Cerebellar cortex (tissue), 1 donor: ENCODE measurements around the gene PMVK.
A peak's percentile ranks its signal among the peaks of the same experiment; 100 is the strongest.

Experiments
- DNase-seq: peaks from one replicate; pipeline ENCODE4 v3.0.0-alpha.2; 2015; ENCODE audit warnings: low spot score

The PMVK gene

DNA sequence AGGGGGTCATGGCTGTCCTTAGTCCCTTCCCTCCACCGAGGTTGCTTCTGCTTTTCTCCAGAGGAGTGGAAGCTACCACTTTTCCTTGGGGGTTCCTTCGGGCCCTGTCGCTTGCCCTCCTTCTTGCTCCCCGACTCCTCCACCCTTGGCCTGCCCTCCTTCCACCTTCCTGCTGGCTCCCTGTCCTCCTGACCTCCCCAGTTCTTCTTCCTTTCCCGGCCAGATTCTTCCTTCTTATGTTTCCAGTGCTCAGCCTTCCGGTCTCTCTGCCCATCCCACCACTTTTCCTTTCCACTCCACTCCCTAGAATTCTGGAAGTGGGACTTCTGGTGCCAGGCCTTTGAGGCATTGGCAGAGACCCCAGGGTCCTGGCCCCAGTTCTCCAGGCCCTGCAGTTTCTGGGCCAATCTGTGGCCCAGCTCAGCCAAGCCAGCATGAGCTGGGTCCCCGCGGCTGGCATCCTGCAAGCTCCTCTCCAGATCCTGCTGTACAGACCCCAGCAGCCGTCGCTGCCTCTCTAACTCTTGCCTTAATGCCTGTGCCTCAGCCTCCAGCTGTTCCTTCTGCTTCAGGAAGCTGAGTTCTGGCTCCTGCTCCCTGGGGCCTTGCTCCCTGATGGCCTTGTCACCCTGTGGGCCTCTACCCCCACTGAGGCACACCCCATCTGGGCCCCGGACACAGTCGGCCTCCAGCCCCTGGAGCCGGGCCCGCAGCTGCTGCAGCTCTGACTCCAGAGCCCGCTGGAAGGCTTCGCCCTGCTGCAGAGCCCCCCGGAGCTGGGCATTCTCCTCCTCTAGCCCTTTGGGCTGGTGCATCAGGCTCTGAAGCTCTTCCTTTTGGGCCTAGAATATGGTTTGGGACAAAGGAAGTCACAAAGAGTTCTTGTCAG, 9.7 kb upstream of the PMVK start:
- no peak for DNase-seq

DNA sequence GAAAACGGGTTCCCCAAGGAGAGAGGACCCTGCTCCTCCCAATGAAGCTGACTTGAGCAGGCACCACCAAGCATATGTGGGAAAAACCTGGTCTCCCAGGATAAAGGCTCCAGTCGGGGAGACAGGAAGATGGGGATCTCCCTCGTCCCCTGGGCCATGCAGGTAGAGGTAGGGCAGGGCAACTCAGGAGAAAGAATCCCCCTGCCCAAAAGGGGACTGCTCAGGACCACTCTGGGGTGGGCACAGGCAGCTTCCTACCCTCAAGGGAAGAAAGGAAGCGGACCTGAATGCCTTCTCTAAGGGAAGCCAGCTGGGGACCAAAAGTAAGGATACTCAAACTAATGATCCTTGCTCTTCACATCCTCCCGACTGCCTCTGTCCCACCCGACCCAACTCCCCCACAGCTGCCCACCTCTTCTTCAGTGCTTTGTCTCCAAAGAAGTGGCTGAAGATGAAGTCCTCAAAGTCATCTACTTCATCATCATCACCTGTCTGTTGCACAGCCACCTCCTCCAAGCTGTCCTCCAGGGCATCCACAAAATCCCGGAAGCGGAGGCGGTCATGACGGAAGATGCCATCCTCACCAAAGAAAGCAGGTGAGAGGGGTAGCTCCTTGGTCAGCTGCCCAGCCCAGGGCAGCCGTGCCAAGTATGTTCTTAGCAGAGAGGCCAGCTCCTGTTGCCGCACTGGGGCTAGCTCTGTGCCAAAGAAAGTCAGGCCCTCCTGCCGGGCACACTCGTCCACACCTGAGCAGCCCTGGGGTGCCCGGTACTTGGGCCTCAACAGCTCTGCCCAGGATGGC, 8.8 kb upstream of the PMVK start:
- no peak for DNase-seq

DNA sequence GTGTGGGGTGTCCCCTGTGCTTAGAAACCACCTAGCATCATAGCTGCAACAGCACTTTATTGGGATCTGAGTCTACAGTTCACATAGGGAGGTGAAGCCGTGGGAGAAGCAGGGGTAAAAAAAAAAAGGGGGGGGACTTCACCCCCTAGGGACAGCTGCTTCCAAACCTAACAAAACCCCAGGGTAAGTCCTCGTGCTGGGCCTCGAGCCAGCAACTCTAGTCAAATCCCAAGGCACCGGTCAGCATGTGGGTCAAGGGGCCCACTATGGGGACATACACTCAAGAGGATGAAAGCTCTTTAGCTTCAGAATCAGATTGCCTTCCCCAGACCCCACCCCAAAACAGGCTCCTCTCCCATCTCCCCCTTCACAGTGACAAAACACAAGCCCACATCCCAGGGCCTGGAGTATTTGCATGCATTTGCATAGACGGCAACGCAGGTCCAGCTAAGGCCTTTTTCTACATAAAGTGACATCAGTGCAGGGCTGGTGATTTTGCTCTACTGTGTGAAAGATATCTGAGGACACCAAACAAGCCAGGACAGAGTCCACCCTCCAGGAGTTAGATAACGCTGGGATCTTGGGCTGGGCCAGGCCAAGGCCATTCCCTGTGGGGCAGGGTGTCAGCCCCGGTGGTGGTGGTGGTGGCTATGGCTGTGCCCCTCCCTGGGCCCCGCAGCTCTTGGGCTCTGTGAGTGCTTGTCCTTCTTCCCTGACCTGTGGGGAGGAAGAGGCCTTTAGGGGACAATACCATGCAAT, 8.1 kb upstream of the PMVK start:
- no peak for DNase-seq

DNA sequence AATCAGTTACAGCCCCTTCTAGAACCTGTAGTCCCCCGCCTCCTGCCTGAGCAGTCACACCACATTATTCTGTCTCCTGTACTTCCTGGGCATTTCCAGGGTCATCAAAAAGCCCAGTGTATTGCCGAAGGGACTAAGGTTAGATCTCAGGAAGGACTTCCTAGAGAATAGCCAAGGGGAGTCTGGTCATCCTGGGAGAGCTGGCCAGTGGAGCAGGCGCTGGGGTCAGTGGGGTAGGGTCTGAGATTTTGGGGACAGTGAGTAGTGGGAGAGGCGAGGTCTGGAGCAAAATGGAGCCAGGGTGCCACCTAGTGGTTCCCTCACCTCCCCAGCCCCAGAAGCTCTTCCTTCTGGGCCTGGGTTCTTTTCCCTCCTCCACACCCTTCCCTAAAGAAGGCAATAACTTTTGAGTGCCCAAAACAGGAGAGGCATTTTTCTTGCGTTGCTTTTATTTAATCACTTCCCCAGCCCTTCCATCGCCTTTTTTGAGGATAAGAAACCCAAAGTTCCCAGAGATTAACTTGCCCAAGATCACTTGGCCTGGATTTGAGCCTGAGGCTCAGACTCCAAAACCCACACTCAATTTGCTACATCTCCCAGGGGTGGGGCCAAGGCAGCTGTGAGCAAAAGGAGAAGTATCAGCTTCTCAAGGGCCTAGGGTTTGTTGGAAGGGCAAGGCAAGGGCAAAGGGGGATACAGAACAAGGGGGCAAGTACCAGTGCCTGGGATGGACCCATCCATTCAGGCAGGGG, 7.3 kb upstream of the PMVK start:
- DNase-seq = peak; percentile 49

DNA sequence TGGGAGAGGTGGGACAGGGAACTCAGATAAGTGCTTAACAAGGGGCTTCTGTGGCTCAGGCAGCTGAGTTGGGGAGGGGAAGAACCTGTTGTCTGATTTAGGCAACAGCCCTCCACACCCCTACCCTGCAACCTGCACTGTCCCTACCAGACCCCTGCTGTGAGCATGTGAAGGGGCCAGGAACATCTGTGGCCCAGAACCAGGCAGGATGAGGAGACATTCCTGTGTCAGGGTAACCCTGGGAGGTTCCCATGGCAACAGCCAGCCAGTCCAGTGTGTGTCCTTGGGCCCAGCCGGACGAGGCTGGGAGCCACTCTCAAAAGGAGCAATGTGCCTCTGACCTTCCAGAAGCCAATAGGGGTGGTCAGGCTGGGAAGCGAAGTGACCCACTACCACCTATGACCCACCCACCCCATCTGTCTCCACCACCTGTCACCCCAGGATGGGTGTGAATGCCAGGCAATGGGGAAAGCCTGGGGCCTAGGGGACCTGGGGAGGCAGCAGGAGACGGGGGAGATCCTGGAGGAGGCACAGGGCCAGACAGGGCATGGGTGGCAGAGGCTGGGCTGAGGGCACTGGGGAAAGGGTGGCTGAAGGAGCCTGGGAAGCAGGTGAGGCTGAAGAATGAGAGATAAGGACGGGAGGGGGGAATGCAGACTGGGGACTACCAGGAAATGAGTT, 5.0 kb upstream of the PMVK start:
- peak; percentile 52 for DNase-seq

DNA sequence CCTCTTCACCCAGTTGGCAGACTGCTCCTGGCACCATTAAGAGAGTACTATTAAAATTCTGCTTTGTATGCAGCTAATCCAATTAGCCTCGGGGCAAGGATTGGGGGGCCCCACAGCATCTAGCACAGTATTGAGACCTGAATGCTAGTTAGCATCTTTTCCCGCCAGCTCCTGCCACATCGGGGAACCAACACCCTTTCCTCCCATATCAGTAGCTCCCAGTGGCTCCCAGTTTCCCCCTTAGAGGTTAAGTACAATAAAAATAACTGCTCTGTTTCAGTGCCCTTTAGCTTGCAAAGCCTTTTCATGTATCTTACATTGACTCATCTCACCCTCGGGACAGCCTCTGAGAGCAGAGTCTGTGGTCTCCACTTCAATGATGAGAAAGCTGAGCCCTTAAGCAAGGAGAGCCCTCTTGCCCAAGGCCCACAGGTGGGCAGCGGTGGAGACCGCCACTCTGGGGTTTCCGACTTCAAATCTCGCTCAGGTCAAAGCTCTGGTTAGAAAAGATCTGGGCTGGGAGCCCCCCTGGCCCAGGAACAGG, 4.2 kb upstream of the PMVK start:
- DNase-seq = no peak

DNA sequence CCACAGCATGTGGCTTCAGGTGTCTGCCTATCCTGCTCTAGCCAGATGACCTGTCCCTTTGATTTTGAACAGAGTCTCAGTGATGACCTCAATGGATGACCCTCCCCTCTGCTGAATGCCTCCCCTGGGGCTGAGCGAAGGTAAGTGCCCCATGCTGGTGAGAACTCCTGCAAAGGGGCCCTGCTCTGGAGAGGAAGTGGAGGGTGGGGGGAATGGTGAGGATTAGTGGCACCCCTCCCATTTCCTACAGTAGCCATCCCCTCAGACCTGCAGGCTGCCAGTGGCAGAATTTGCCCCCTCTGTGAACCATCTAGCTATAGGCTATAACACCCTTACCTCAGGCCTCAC, 3.7 kb upstream of the PMVK start:
- no peak for DNase-seq

DNA sequence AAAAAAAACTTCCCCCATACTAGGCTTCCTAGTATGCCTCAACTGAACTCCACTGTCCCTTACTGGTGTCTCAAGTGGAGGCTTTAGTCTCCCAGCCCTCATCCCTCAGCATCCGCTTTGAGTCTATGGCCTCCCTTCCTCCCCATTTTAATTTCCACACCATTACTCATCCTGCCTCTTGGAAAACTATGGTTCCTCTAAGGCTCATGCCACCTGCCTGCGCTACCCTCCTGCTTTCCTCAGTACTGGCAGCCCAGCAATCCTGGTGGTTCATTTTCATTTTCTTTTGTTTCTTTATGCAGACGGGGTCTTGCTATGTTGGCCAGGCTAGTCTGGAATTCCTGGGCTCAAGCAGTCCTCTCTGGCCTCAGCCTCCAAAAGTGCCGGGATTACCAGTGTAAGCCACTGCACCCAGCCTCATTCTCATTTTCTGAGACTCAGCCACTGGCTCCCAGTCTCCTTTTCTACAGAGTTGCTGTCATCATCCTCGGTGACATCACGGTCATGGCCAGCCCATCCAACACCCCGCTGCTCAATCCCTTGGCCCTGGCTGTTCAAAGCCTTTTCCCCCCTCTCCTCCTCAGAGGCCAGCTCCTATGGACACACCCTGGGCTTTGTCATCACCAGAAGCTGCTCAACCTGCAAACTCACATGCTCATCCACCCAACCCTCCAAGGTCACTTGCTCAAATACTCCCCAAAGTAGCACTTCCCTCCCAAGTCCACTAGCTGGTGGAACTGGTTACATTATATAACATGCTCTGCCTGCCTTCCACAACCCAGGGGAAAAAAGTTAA, 2.3 kb upstream of the PMVK start:
- DNase-seq = no peak

DNA sequence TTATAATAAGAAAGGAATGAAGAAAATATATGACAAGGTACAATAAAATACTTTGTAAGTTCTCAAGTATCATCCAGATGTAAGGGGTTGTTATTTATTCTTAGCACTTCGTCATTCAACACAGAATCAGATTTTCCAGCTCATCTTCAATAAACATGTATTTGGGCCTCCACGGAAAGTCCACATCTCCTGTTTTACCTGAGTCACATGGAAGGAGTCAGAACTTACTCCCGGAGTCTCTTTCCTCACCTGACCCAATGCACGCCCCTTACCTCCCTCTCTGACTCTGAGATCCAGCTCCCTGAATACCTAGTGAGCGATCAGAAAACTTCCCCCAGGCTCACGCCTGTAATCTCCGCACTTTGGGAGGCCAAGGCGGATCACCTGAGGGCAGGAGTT, 1.5 kb upstream of the PMVK start:
- DNase-seq = no peak

DNA sequence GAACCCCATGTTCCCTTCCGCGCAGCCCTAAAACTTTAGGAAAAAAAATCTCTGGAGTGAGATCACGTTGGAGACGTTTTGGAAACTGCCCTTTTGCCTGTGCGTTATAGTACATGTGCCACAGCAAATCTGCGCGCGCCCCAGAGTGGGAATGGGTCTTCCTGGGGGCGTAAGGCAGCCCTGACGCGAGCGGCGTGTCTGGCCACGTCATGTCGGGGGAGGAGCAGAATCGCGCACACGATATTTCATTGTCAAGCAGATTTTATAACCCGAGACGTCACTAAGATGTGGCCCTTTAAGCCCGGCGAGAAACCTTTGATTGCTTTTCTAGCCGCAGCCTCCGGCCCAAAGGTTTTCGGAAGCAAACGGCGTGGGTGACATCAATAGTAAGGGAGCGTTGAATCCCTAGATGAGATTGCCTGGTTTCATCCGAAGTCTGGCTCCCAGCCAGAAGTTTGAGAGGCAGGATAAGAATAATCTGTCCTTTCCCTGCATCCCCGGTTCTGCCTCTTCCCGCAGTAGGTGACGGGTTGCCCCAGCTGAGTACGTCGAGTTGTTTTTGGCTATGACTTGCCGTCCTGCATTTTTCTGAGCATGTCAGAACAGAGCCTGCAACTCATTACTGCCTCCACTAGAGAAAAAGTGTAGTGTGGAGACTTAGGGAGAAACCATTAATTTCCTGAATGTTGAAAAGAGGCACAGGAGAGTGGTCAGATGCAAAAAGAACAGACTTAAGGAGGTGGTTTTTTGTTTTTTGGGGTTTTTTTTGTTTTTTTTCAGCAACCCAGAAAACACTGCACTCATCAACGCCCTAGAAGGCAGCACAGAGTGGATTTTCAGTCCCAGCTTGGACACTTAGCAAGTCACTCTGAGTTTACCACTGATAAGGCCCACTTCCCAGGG, 817 bp upstream of the PMVK start:
- DNase-seq = peak; percentile 96

DNA sequence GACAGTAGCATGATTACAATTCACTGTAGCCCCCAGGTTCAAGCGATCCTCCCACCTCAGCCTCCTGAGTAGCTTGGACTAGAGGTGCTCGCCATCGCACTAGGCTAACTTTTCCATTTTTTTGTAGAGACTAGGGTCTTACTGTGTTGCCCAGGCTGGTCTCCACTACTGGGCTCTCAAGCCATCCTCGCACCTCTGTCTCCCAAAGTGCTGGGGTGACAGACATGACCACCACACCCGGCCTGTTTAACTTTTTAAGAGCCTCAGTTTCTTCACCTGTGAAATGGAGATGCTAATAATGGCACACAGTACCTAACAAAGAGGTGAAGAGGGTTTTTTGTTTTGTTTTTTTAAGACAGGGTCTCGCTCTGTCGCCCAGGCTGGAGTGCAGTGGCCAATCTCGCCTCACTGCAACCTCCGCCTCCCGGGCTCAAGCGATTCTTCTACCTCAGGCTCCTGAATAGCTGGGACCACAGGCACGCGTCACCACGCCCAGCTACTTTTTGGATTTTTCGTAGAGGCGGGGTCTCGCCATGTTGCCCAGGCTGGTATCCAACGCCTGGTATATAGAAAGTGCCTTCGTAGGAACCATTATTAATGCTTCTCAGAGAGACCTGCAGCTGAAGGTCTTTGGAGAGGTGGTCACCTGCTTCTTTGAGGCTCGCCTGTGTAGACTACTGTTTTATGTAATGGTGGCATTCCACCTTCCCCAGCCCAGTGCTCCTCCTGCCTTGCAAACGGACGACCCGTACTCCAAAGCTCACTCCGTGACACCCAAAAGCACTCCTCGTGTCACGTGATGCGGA, 567 bp downstream of the PMVK start:
- DNase-seq = no peak

DNA sequence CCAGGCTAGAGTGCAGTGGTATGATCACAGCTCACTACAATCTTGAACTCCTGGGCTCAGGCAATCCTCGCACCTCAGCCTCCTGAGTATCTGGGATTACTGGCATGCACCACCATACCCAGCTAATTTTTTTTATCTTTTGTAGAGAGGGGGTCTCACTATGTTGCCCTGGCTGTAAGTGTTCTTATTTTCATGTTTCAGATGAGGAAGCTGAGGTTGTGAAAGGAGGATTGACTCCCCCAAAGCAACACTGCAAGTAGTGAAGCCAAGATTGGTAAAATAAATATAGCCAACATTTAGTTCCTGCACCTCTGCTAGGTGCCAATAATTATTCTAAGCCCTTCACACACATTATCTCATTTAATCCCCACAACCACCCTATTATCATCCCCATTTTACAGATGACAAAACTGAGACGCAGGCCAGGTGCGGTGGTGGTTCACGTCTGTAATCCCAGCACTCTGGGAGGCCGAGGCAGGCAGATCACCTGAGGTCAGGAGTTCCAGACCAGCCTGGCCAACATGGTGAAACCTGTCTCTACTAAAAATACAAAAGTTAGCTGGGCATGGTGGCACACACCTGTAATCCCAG, 2.1 kb downstream of the PMVK start:
- DNase-seq = no peak

DNA sequence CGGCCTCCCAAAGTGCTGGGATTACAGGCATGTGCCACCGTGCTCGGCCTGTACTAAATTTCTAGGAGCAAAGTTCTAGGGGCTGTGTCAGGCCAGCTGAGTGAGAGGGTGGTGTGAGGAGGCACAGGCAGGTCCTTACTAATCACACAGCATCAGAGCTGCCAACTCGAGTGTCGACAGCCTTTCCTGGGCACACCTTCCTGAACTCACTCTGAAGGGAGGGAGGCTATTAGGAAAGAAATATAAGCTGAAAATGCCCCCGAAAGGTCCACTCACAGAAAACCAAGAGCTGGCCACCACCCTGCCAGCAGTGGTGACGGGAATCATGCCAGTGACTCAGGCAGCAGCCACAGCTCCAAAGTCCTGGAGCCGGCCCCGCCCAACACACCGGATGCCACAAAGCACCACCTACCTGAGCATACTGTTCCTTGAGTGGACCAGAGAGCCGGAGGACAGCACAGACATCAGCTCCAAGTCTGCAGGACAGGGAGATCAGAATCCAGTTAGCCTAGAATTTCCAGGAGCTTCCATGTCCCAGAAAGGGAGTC, 4.5 kb downstream of the PMVK start:
- DNase-seq = no peak

DNA sequence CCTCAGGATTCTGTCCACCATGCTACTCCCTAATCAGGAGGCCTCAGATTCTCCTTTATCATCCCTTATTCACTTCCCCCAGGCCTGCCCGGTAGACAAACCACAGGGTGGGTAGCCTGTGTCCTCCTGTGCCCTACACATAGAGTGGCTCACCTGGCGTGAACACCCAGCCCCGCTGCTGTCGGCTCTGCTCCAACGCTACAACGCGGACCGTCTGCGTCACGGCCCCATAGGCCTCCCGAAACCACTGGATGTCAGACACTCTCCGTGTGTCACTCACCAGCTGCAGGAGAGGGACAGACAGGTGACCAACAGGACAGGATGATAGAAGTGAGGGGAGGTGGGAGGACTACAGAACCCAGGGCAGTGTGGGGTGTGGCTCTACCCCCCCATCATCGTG, 10.3 kb downstream of the PMVK start:
- DNase-seq = no peak

DNA sequence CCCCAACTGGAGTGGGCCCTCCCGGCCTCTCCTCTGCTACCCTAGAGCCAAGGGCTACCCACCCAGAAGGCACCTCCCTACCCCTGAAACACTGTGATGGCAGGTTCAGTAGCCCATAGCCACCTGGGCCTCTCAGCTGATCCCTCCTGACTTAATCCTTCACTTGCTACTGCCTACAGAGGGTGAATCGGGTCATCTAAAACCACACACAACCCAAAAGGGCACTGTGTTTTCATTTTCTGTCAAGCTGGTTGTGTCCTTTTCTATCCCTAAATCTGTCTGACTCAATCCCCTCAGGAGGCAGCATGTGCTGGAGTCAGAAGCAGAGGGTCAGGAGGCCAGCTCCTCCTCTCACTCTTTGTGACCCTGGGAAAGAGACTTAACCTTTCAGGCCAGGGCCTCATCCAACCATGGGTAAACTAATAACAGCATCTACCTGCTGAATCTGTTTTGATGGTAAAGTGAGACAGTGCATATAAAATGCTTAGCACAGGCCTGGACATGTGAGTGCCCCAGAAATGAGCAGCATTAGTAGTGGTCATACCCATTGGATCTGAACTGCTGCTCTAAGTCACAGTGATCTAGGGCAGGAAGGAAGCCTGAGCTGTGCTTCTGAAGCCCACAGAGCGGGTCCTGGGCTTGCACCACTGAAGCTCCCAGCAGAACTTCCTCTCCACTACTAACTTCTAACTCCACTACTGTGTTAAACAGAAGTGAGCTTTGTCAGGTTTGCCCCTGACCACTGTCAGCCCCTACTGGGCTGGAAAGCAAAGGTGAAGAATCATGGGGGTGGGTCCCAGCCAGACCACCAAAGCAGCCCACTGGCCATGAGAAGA, 11.0 kb downstream of the PMVK start:
- DNase-seq = no peak

DNA sequence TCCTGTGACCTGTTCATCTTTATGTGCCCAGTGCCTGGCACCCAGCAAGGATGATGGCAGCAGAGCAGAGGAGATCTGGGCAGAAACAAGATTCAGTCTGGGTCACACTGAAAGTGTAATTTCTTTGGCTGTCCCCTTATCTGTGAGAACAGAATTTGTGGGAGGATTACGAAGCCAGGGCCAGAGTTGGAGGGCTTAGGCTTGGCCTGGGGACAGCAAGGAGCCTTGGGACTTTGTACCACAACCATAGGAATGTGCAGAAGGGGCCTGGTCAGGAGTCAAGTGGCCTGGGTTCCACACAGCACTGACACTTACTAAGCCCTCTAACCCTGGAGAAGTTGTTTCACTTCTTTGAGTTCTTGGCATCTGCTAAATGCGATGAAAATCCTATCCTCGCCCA, 12.8 kb downstream of the PMVK start:
- no peak for DNase-seq

DNA sequence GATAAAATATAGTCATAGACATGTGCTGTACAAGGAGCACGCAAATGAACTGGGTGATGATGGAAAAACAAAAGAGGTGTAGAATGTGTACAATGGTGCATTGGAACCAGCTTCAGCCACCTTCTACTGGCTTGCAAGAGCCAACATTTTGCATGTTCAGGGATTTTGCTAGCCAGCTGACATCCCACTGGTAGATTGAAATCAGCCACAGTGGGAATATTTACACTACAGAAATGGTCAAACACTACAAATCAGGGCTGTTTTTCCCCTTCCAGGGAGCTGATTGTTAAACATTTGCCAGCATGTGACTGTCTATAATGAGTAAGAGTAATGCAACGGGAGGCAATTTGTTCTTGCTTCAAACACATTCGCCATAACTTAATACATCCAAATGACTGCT, 23.2 kb downstream of the PMVK start:
- no peak for DNase-seq
